Body of pancreas (tissue), 4 donors: Measurements from ENCODE around the gene PANX1.

Source experiments
- CTCF ChIP-seq, 7 experiments: fragments of 450-650 bp in 4 of 7; fragments of 200-600 bp in 3 of 7; sonication (generic) in 3 of 7; IDR thresholded peaks; one replicate each; pipeline ENCODE4 v1.5.1; 2016 to 2019; ENCODE audit warnings: antibody characterized with exemption in 7 of 7
- POLR2A ChIP-seq, 3 donors: fragments of 450-650 bp; IDR thresholded peaks; one replicate each; pipeline ENCODE4 v1.6.1; 2016; ENCODE audit warnings: antibody characterized with exemption in 3 of 3, mild to moderate bottlenecking in 2 of 3

- TF ChIP-seq CTCF (IDR thresholded peaks at IDR 0.05) (no peak), POLR2A (IDR thresholded peaks at IDR 0.05) (no peak)
These were observed 4.3 kb downstream of the PANX1 start for GRCh38 chr11:94132823-94133408.
